ENCODE measurements around the gene SLC2A4RG. TPM values are rescaled to one million over a fixed set of nuclear protein-coding genes. Genes with fewer than 3 reads are reported as not detected.

The SLC2A4RG gene
- total RNA-seq, 1 donor = 24.2 TPM

DNA sequence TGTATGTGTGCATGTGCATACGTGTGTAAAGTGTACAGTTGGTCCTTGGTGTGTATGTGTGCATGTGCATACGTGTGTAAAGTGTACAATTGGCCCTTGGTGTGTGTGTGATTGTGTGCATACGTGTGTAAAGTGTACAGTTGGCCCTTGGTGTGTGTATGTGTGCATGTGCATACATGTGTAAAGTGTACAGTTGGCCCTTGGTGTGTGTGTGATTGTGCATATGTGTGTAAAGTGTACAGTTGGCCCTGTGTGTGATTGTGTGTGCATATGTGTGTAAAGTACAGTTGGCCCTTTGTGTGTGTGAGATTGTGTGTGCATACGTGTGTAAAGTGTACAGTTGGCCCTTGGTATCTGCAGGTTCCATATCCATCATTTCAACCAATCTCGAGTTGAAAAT, 8.2 kb upstream of the SLC2A4RG start:
- no peak for TF ChIP-seq CTCF (IDR thresholded peaks at IDR 0.05; ENCODE audit: insufficient read depth, low read depth, low read length)

GRCh38 chr20:63732118-63733095, 7.2 kb upstream of the SLC2A4RG start:
- DNase-seq (ENCODE audit: low read depth) = no peak
- TF ChIP-seq CTCF (IDR thresholded peaks at IDR 0.05; ENCODE audit: insufficient read depth, low read depth, low read length) = no peak
- H3K4me3 ChIP-seq (ENCODE audit: low read depth, low read length) = no peak overlapping the region

More for the DNA sequence above, 8.2 kb upstream of the SLC2A4RG start:
- no peak for DNase-seq (ENCODE audit: low read depth)
- no peak overlapping the region for H3K4me3 ChIP-seq (ENCODE audit: low read depth, low read length)

DNA sequence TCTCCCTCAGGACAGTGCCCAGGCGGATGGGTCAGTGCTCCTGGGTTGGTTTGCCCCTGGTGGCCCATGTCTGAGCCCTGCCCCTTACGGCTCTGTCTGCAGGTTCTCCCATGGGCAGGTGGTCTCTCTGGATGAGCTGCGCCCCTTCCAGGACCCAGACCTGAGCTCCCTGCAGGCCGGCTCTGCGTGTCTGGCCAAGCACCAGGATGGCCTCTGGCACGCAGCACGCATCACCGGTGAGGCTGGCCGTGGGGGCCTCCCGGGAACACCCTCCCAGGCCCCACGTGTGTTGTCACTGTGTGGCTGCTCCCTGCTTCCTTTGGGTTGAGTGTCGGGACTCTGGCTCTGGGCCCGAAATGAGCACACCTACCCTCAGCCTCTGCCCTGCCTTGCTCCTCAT, 6.5 kb upstream of the SLC2A4RG start:
- no peak for DNase-seq (ENCODE audit: low read depth)
- TF ChIP-seq CTCF (IDR thresholded peaks at IDR 0.05; ENCODE audit: insufficient read depth, low read depth, low read length) = no peak
- no peak overlapping the region for H3K4me3 ChIP-seq (ENCODE audit: low read depth, low read length)

GRCh38 chr20:63733579-63734081, 5.9 kb upstream of the SLC2A4RG start:
- DNase-seq (ENCODE audit: low read depth) = no peak
- TF ChIP-seq CTCF (IDR thresholded peaks at IDR 0.05; ENCODE audit: insufficient read depth, low read depth, low read length) = no peak
- no peak overlapping the region for H3K4me3 ChIP-seq (ENCODE audit: low read depth, low read length)

- H3K4me3 ChIP-seq (ENCODE audit: low read depth, low read length) = no peak overlapping the region
- DNase-seq (ENCODE audit: low read depth) = no peak
- TF ChIP-seq CTCF (IDR thresholded peaks at IDR 0.05; ENCODE audit: insufficient read depth, low read depth, low read length) = no peak
Observed at GRCh38 chr20:63734111-63734945, 5.2 kb upstream of the SLC2A4RG start.

- H3K4me3 ChIP-seq (ENCODE audit: low read depth, low read length) = no peak overlapping the region
- TF ChIP-seq CTCF (IDR thresholded peaks at IDR 0.05; ENCODE audit: insufficient read depth, low read depth, low read length) = no peak
- DNase-seq (ENCODE audit: low read depth) = no peak
Observed at GRCh38 chr20:63734946-63735858, 4.4 kb upstream of the SLC2A4RG start.
